ENCODE data around the gene UBE2M. TPM values are rescaled to one million over a fixed set of nuclear protein-coding genes. Genes with fewer than 3 reads are reported as not detected.

Gene UBE2M
- total and polyA plus RNA-seq, 2 experiments from 2014 or later: 54.4 to 111 TPM

DNA sequence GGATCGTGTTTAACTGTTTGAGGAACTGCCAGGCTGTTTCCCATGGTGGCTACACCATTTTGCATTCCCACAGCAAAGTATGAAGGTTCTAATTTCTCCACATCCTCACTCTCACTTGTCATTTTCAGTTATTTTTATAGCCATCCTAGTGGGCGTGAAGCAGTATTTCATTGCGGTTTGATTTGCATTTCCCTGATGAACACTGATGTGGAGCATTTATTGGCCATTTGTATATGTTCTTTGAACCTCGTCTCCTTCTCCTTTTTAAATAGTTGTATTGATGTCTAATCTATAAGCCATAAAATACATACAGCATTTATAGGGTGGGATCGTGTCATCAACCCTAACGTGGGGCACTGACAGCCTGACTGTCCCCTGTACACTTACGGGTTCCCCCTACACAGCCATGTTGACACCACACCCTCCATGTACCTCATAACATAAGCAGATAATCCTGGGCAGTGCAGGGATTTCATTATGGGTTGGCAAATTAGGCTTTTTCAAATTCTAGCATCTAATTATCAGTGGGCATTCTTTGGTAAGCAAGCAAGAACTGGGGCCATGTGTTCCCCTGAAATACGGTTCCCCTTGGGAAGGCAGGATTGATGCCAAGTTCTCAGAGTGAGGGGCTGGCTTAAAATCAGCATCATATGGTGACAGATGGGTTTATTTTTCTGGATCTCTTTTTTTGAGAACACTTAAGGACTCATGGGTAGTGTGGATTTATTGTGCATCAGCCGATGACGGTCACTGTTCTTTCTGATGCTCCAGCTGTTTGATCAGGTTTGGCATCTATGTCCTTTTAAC, 27.2 kb downstream of the UBE2M start:
- DNase-seq (ENCODE audit: low spot score): no peak
- H2AFZ ChIP-seq: no peak overlapping the region

DNA sequence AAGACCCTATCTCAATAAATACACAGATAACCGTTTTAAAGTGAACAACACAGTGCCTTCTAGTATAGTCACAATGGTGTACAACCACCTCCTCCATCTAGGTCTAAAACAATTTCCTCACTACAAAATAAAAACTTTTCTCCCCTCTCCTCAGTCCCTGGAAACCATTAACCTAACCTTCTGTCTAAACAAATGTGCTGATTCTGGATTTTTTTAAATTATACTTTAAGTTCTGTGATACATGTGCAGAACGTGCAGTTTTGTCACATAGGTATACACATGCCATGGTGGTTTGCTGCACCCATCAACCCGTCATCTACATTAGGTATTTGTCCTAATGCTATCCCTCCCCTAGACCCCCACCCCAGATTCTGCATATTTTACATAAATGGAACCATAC, 29.0 kb downstream of the UBE2M start:
- 84% methylated on average over 3 of the region's 3 CpGs for WGBS (ENCODE audit: low lambda C conversion rate, missing lambda C conversion rate)
- H3K4me1 ChIP-seq (ENCODE audit: insufficient read depth): no peaks in the 10 kb centered on the region
- TF ChIP-seq, protein P1, sequence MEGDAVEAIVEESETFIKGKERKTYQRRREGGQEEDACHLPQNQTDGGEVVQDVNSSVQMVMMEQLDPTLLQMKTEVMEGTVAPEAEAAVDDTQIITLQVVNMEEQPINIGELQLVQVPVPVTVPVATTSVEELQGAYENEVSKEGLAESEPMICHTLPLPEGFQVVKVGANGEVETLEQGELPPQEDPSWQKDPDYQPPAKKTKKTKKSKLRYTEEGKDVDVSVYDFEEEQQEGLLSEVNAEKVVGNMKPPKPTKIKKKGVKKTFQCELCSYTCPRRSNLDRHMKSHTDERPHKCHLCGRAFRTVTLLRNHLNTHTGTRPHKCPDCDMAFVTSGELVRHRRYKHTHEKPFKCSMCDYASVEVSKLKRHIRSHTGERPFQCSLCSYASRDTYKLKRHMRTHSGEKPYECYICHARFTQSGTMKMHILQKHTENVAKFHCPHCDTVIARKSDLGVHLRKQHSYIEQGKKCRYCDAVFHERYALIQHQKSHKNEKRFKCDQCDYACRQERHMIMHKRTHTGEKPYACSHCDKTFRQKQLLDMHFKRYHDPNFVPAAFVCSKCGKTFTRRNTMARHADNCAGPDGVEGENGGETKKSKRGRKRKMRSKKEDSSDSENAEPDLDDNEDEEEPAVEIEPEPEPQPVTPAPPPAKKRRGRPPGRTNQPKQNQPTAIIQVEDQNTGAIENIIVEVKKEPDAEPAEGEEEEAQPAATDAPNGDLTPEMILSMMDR (IDR thresholded peaks at IDR 0.05; ENCODE audit: poor library complexity): no peak
- TF ChIP-seq EZH2phosphoT487 (IDR thresholded peaks at IDR 0.05; ENCODE audit: low read depth, severe bottlenecking, unreplicated experiment) (no peak), EZH2 (IDR thresholded peaks at IDR 0.05; ENCODE audit: borderline replicate concordance) (no peak)
- no peak overlapping the region for H3K27ac ChIP-seq
- no peak overlapping the region for H2AFZ ChIP-seq
- peaks cover 4% of the 10 kb centered on the region for H3K27me3 ChIP-seq
- no peak overlapping the region for H3K4me3 ChIP-seq
- H3K4me2 ChIP-seq: no peak overlapping the region
- no peak for DNase-seq (ENCODE audit: low spot score)
- H4K20me1 ChIP-seq (ENCODE audit: insufficient read depth, poor library complexity, severe bottlenecking): no peaks in the 10 kb centered on the region
- H3K36me3 ChIP-seq (replicated peaks; ENCODE audit: insufficient read depth, low read depth): no peaks in the 10 kb centered on the region
- no peaks in the 10 kb centered on the region for H3K9me3 ChIP-seq (ENCODE audit: low read depth)
- H3K9me2 ChIP-seq (replicated peaks; ENCODE audit: insufficient read depth): no peaks in the 10 kb centered on the region
- H3K79me2 ChIP-seq: no peaks in the 10 kb centered on the region

More for the DNA sequence above, 27.2 kb downstream of the UBE2M start:
- no peak overlapping the region for H3K4me3 ChIP-seq
- no peaks in the 10 kb centered on the region for H3K36me3 ChIP-seq (replicated peaks; ENCODE audit: insufficient read depth, low read depth)
- TF ChIP-seq EZH2 (IDR thresholded peaks at IDR 0.05; ENCODE audit: borderline replicate concordance) (no peak), EZH2phosphoT487 (IDR thresholded peaks at IDR 0.05; ENCODE audit: low read depth, severe bottlenecking, unreplicated experiment) (no peak)
- TF ChIP-seq, protein P1 (IDR thresholded peaks at IDR 0.05; ENCODE audit: poor library complexity): no peak
- H4K20me1 ChIP-seq (ENCODE audit: insufficient read depth, poor library complexity, severe bottlenecking): no peaks in the 10 kb centered on the region
- no peaks in the 10 kb centered on the region for H3K9me3 ChIP-seq (ENCODE audit: low read depth)
- no peak overlapping the region for H3K27ac ChIP-seq
- H3K4me1 ChIP-seq (ENCODE audit: insufficient read depth): no peaks in the 10 kb centered on the region
- no peaks in the 10 kb centered on the region for H3K79me2 ChIP-seq
- no peak overlapping the region for H3K4me2 ChIP-seq
- WGBS (ENCODE audit: low lambda C conversion rate, missing lambda C conversion rate): 72% methylated on average over 10 of the region's 10 CpGs
- H3K9me2 ChIP-seq (replicated peaks; ENCODE audit: insufficient read depth): no peaks in the 10 kb centered on the region
- H3K27me3 ChIP-seq: peaks cover 4% of the 10 kb centered on the region

DNA sequence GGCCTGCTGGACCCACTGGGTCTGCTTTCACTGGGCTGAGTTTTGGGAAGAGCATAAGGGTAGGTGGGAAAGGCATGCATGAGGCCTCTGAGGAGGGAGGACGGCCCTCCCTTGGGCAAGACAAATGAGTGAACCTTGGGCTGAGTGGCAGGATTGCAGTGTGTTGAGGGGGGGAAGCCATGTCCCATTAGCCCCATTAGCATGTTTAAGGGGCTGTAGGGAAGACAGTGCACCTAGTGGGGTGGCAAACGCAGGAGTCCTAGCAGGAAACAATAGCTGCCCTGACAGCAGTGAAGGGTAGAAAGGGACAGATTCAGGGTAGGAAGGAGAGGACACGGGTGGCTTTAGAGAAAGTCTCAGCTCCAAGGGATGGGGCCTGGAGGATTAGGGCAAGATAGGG, 35.7 kb downstream of the UBE2M start:
- H4K20me1 ChIP-seq (ENCODE audit: insufficient read depth, poor library complexity, severe bottlenecking): peaks cover 5% of the 10 kb centered on the region
- H2AFZ ChIP-seq: no peak overlapping the region
- H3K4me2 ChIP-seq: no peak overlapping the region
- H3K79me2 ChIP-seq: peaks cover 11% of the 10 kb centered on the region
- H3K4me1 ChIP-seq (ENCODE audit: insufficient read depth): peaks cover 16% of the 10 kb centered on the region
- no peaks in the 10 kb centered on the region for H3K36me3 ChIP-seq (replicated peaks; ENCODE audit: insufficient read depth, low read depth)
- no peak for TF ChIP-seq EZH2 (IDR thresholded peaks at IDR 0.05; ENCODE audit: borderline replicate concordance)
- TF ChIP-seq EZH2phosphoT487 (IDR thresholded peaks at IDR 0.05; ENCODE audit: low read depth, severe bottlenecking, unreplicated experiment): no peak
- TF ChIP-seq, protein P1 (IDR thresholded peaks at IDR 0.05; ENCODE audit: poor library complexity): no peak
- no peak overlapping the region for H3K27ac ChIP-seq
- H3K4me3 ChIP-seq: no peak overlapping the region
- H3K9me3 ChIP-seq (ENCODE audit: low read depth): no peaks in the 10 kb centered on the region
- 76% methylated on average over 3 of the region's 3 CpGs for WGBS (ENCODE audit: low lambda C conversion rate, missing lambda C conversion rate)
- no peaks in the 10 kb centered on the region for H3K9me2 ChIP-seq (replicated peaks; ENCODE audit: insufficient read depth)
- no peak for DNase-seq (ENCODE audit: low spot score)
- H3K27me3 ChIP-seq: no peaks in the 10 kb centered on the region

Data from hepatocyte (in vitro differentiated cells).